Epithelial cell of proximal tubule (primary cell): Measurements from ENCODE around the gene AQP2. TPM values are rescaled to one million over a fixed set of nuclear protein-coding genes. Genes with fewer than 3 reads are reported as not detected.

Experiments
- DNase-seq: peaks from one replicate; pipeline ENCODE4 v3.0.0-alpha.2; 2011; ENCODE audit warnings: low read depth
- H3K4me3 ChIP-seq: 2 replicates; pipeline ENCODE4 v1.5.1; 2011; ENCODE audit warnings: low read depth, mild to moderate bottlenecking, low read length
- CTCF ChIP-seq: conservative IDR thresholded peaks from 2 replicates; pipeline ENCODE4 v1.5.1; 2012; ENCODE audit warnings: low read depth, mild to moderate bottlenecking, low read length
- total RNA-seq: library from RNA; depleted of rRNA; stranded (reverse); fragments of >200 nt; gene quantifications from 2 replicates; pipeline ENCODE4 v1.2.3, GENCODE V29; 2015

The AQP2 gene
- total RNA-seq, 1 donor from 2014 or later: not detected

GRCh38 chr12:49932533-49933130, 17.9 kb upstream of the AQP2 start:
- no peak overlapping the region for H3K4me3 ChIP-seq
- no peak for DNase-seq
- no peak for TF ChIP-seq CTCF

GRCh38 chr12:49933796-49934195, 16.7 kb upstream of the AQP2 start:
- no peak for TF ChIP-seq CTCF
- no peak for DNase-seq
- H3K4me3 ChIP-seq: no peak overlapping the region

DNA sequence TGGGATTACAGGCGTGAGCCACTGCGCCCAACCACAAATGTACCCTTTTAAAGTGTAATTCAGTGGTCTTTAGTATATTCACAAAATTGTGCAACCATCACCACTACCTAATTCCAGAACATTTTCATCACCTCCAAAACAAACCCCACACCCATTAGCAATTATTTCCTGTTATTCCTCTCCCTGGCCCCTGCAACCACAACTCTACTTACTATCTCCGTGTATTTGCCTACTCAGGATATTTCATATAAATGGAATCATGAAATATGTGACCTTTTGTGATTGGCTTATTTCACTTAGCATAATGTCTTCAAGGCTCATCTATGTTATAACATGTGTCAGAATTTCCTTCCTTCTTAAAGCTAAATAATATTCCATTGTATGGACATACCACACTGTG, 16.0 kb upstream of the AQP2 start:
- DNase-seq: no peak
- H3K4me3 ChIP-seq: no peak overlapping the region
- TF ChIP-seq CTCF: no peak

- no peak for DNase-seq
These were observed 13.6 kb upstream of the AQP2 start for GRCh38 chr12:49936925-49937324.

DNA sequence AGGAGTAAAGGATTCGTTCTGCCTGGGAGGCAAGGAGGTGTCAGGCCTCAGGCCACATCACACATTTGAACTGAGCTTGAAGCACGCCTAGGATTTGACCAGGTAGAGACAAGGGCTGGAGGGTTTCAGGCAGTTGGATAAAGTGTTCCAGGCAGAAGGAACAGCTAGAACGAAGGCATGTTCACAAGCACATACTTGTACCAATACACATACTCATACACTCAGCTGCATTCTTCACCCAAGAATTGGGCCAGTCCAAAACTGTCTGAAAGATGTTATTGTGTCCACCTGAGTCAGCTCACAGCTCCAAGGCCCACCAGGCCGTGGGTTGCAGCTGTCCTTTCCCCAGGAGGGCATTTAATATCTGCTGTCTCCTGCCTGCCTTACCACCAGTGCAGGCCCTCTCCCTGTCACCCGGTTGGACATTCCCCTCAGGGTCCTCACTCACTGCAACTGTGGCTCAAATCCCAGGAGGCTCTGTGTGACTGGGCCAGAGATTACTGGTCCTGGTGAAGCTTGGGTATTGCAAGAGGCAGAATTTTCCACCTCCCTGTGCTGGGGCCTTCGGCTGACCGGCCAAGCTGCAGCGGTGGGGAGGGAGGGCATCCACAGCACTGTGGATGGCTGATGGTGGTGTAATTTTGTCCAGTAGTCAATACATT, 12.8 kb upstream of the AQP2 start:
- H3K4me3 ChIP-seq: no peak overlapping the region
- TF ChIP-seq CTCF: no peak
- no peak for DNase-seq

More at GRCh38 chr12:49936925-49937324, 13.6 kb upstream of the AQP2 start:
- H3K4me3 ChIP-seq: no peak overlapping the region
- TF ChIP-seq CTCF: no peak

GRCh38 chr12:49939307-49939706, 11.2 kb upstream of the AQP2 start:
- no peak for TF ChIP-seq CTCF
- no peak for DNase-seq
- H3K4me3 ChIP-seq: no peak overlapping the region

- no peak for DNase-seq
- no peak for TF ChIP-seq CTCF
- no peak overlapping the region for H3K4me3 ChIP-seq
These were observed 10.8 kb upstream of the AQP2 start for GRCh38 chr12:49939707-49940106.
